Activated CD8-positive, alpha-beta memory T cell treated with anti-CD3 and anti-CD28 coated beads, Interleukin-2, amount 50 U/mL, for 1 hour (primary cell): ENCODE data around the gene ZNF804B.

Experiments
- DNase-seq: peaks from one replicate; pipeline ENCODE4 v3.0.0-alpha.2; 2020; ENCODE audit errors: extremely low read depth

ZNF804B gene

DNA sequence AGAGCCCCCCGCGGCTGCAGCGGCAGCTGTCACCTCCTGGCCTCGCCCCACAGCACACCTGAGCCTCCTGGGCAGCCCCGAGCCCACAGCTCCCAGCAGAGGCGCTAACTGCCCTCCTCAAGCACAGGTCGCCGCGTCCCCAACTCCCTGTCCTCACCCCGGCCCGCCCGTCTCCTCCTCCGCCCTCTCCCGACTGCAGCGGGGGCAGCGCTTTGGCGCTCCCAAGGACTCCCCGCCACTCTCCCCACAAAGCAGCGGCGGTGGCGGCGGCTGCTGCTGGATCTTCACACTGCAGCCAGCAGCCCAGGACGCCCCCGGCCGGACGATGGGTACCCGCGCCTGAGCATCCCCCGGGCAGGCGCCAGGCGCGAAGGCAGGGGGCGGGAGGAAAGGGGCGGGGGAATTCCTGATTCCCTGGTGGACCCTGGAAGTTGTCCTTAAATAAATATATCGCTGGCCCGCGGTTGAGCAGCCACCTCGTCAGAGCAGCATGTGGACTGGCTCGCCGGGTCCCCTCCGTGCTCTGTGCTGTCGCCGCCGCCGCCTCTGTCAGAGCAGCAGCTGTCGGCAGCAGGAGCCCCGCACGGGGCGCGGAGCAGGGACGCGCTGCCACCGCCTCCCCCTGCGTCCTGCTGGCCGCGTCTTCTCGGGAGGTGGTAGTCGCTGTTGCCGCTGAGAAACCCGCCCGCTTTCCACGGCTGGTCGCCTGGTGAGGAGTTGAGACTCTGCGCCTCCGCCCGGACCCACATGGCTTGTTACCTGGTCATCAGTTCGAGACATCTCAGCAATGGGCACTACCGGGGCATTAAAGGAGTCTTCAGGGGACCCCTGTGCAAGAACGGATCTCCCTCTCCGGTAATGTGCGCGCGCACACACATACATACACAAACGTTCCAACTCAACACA, at the start of gene ZNF804B:
Gene ZNF804B, plus strand, starts transcription at position 471 of the 906 bp plus-strand sequence. Its CDS starts 277 bp downstream, at position 748.
- DNase-seq, result no peak

DNA sequence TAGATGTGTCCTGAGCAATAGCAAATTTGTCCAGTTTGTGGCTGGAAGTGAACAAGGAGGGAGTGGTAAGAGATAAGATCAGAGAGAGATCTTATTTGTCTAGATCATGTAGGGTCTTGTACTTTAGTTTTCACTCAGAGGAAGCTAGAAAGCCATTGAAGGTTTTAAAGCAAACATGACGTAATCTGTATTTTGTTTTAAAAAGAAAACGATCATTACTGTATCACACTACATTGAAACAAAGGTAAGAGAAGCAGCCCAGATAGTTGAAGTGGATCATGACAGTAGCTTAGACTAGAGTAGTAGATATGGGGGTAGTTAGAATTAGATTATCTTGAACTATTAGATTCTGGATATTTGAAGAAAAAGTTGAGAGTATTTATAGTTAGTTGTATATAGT, 23.6 kb upstream of the ZNF804B start:
- no peak for DNase-seq

DNA sequence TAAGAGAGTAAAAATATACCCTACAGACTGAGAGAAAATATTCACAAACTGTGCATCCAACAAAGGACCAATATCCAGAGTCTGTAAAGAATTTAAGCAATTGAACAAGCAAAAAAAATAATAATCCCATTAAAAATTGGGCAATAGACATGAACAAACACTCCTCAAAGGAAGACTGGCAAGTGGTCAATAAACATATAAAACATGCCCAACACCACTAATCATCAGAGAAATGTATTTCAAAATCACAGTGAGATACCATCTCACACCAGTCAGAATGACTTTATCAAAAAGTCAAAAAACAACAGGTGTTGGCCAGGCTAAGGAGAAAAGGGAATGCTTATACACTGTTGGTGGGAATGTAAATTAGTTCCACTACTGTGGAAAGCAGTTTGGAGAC, 21.9 kb upstream of the ZNF804B start:
- no peak for DNase-seq

GRCh38 chr7:88746126-88746525, 13.4 kb upstream of the ZNF804B start:
- DNase-seq, result no peak

DNA sequence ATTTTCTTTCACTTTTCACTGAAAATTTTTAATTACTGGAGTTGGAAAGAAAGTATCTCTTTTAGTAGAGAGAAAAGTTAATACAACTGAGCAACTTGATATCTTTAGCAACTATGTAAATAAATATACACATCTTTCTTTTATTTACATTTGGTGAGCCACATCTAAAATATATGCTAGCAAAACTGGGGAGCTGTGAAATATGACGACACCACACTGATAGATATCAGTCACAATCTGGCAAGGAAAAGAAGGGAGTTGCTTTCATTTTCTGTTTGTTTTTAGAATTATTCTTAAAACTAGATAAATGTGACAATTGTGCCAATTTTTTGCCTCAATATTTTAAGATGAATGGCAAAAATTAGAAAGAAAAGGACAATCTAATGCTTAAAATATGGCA, 2.7 kb upstream of the ZNF804B start:
- DNase-seq, result no peak

DNA sequence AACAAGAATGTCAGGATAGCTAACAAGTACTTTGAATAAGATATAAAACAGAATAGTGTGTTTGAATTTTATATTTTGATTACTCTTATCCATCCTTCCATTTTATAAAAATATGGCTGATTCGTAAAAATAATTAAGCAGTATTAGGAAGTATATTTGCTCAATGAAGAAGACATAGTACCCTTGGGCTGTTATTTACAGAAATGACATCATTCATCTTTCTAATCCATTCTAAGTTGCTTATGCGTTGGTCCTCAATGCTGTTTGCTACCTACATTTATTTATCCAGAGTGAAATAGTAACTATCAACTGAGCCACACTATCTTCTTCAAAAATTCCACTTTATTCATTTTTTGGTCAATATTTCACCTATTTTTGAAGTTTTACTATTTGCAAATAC, 2.1 kb upstream of the ZNF804B start:
- no peak for DNase-seq

GRCh38 chr7:88758381-88759229, 895 bp upstream of the ZNF804B start:
- no peak for DNase-seq

GRCh38 chr7:88760136-88760515, 626 bp downstream of the ZNF804B start:
- DNase-seq, result no peak

DNA sequence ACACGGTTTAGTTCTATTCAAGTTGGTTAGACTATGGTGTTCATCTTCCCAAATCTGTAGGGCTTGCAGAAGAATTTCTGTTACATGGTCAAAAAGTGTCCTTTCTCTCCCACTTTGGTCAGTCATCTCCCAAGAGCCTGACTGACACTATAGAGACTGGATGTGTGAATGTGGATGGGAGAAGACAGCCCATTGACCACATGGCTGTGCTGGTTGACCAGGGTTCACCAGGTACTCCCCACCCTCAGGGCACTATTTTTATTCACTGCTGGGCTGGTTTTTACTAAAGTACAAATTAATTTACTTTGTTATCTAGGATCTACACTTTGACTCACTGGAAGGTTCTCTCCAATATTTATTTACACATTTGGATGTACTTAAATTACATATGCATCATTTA, 2.3 kb downstream of the ZNF804B start:
- DNase-seq, result no peak

DNA sequence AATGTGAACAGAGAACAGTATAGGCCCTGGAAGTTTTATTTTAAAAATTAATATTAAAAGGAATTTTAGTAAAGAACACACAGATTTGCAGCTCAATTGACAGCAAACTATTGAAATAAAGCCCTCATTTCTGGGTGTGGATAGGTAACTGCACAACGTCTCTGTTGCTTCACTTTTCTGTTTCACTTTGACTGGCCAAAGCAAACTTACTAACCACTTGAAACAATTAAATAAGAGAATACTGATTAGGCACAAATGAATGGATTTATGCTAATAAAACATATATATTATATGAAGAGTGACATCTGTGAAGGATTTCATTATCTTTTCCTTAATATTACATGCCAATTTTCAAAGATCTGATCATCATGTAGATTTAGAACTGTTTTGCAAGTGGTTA, 11.9 kb downstream of the ZNF804B start:
- no peak for DNase-seq

DNA sequence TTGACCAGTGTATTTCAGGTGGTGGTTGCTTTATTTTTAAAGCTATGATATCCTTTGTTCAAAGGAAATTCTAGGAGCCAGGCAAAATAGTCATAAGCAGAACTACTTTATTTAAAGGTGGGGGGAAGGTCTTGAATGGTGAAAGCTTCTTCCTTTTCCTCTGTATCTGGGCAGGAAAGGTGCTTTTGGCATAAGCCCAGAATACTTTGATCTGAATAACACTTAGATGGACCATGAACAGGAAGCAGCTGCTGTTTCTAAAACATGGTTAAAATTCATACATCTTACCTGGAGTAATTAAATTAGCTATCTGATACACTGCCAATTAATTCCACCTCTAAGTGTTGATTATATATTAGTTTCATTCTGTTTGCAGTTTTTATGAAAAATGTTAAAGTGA, 13.3 kb downstream of the ZNF804B start:
- no peak for DNase-seq

DNA sequence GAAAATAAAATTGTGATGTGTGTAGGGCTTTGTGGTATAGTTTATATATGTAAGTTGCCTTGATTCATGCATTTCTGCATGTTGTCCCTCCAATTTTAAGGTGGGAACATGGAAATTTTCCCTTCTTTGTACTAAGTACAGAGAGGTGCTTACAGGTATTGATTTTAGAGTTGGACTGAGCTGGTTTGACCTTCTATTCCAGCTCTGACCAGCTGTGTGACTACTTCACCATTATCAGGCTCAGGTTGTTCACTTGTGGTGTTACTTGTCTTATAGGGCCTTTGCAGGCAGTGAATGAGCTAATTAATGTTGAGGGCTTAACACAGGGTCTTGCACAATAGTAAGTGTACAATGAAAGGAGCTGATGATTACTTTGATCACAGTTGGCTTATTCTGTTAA, 16.3 kb downstream of the ZNF804B start:
- DNase-seq, result no peak

DNA sequence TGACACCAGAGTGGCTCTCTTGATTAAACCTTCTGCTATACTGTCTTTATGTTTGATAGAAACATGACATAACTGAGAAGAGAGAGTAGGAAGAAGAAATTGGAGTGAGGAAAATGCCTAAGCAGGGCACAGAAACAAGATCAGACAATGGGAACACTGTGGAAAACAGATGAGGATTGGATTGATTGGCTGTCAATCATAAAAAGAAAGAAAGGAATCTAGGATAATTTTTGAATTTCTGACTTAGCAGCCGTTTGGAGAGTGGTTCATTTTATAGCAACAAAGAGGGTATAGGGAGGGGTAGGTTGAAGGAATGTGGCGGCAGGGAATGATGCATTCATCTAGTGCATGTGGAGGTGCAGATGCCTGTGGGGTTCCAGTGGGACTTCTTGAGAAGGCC, 28.3 kb downstream of the ZNF804B start:
- DNase-seq, result no peak

DNA sequence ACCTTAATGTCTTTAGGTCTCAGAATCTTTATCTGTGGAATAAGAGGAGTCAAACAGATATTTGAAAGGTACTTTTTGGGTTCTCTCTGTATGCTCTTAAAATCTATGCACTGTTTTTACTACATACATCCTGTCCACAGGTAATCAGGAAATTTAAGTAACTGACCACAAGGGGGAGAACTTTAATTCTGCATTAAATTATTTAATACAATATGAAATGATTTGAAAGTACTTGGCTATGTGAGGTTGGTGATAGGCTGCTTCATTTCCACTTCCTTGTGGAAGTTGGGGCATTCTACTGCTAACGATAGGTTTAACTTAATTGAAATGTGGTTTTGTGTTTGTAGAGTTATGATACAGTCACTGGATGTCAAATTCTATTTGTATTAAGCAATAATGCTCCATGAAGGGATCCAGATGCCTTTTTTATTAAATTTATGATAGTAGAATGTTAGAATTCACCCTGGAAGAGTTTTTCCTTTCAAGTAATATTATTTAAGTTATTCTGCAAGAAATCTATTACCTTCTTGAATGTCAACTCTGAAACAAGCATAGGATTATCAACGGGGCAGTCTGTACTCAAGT, 30.1 kb downstream of the ZNF804B start:
- DNase-seq, result no peak

DNA sequence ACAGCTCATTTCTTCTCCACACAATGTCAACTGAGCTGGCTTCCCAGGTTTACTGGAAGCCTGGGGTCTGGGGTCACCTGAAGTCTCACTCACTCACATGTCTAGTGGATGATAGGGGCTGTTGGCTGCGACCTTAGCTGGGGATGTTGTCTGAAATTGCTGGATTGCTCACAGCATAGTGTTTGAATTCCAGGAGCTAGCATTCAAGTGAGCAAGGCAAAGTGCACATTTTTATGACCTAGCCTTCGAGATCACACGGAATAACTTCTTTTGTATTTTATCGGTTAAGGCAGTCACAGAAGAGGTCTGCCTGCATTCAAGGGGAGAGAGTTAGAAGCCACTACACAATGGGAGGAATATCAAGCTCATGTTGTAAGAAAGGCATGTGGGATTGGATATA, 32.4 kb downstream of the ZNF804B start:
- DNase-seq, result no peak

- no peak for DNase-seq
Measured at GRCh38 chr7:88792361-88792760, 32.9 kb downstream of the ZNF804B start.

DNA sequence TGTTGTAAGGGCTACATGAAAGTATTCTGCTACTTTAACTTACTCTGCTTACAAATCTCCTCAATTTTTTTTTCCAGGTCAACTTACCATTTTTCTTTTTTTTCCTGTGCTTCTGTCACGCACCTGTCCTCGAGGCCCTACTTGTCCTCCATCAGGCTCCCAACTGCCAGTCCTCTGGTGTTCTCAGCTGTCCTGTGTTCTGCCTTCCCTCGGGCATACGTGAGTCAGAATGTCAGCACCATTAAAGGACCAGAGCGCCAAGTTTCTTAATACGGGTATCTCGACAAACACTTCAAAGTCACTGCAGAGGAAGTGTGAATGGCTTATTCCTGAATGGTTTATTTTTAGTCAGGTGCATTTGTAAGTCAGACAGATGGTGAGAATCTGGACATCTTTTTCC, 36.1 kb downstream of the ZNF804B start, which contains the start of gene TEX47:
Gene TEX47, minus strand, starts transcription at position 185 of the 400 bp plus-strand sequence. CDS start 795 bp downstream, outside the sequence.
- DNase-seq, result no peak

- DNase-seq, result no peak
Measured at GRCh38 chr7:88801046-88801445, 41.5 kb downstream of the ZNF804B start.

DNA sequence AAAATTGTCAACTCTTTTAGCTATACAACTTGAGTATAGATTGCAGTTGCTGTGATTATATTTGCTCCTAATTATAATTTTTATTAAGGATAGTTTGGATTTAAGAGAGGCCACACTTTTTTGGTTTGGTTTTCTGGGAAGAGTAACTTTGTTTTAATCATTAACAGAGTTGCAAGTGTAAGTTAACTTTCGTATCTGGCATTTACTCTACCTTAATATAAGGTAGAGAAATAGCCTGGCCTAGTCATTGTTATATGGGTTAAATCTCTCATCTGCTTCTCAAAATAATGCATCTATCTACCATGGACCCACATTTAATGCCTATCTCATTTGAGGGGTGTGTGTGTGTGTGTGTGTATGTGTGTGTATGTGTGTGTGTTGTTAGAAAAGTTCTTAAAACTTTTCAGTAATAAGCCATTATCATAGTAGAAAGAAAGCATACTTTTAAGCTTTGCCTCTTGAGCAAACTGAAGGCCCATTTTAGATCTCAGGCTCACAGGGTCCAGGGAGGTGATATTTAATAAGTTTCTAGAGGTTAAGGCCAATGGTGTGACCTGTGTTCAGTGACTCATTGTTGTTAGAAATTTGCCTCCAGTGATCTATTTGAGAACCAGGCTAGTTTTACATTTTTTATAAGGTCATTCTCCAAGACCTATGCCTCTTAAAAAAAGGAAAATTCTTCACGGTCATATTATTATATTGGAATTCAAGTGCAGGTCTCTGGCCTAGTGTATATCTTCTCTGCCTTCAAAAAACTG, 47.0 kb downstream of the ZNF804B start:
- no peak for DNase-seq

DNA sequence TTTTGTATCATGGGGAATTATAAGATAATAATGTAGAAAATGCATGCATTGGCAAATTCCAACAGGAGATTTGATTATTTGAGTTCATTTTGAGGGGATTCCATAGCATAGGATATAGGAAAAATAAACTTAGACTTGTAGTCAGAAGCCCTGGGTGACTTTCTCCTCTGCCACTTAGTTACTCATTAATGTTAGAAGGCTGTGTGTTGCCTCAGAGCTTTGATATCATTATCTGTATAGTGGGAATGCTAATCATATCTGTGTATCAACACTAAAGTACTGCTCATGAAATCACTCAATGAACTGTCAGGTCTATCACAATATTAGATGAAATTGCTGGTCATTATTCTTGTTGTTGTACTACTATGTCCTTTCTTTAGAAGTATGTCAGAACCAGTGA, 59.1 kb downstream of the ZNF804B start:
- no peak for DNase-seq

DNA sequence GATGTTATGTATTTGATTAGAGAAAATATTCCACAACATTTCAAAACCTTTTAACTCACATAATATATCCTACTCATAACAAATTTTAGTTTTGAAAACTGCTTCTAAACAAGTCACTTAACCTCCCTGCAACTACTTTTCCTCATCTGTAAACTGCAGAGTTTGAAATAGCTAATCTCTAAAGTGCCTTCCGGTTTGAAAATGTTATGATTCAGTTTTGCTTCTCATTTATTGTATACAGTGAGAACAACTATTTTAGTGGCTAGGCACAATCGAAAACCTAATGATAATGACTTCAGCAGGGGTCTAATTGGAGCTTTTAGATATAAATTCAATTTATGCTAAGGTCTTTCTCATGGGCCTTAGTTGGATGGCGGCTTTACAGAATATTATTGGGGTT, 66.7 kb downstream of the ZNF804B start:
- no peak for DNase-seq
